Body of pancreas (tissue), 4 donors: ENCODE measurements around the gene NAALAD2.

ENCODE experiments used
- POLR2A ChIP-seq, 3 donors: fragments of 450-650 bp; IDR thresholded peaks; one replicate each; pipeline ENCODE4 v1.6.1; 2016; ENCODE audit warnings: antibody characterized with exemption in 3 of 3, mild to moderate bottlenecking in 2 of 3
- TF ChIP-seq, protein P1 (sequence below), 7 experiments: fragments of 450-650 bp in 4 of 7; fragments of 200-600 bp in 3 of 7; sonication (generic) in 3 of 7; IDR thresholded peaks; one replicate each; pipeline ENCODE4 v1.5.1; 2016 to 2019; ENCODE audit warnings: antibody characterized with exemption in 7 of 7

DNA sequence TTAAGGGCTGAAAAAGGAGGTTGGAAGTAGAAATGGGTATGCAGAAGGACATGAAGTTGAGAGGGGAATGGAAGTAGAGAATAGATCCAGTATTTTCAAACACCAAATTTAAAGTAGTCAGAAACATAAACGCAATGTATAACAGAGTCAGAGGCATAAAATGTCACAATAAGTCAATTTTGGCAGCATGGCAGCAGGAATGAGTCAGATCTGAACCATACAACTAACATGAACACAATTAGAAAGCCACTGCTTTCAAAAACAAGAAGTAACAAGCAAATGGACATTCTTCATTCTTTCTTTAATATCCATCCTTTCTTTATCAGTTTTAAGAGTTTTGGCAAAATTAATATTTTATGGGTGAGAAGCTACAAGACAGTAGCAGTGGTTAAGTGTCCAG is 85.9 kb downstream of the NAALAD2 start:
- TF ChIP-seq, protein P1, sequence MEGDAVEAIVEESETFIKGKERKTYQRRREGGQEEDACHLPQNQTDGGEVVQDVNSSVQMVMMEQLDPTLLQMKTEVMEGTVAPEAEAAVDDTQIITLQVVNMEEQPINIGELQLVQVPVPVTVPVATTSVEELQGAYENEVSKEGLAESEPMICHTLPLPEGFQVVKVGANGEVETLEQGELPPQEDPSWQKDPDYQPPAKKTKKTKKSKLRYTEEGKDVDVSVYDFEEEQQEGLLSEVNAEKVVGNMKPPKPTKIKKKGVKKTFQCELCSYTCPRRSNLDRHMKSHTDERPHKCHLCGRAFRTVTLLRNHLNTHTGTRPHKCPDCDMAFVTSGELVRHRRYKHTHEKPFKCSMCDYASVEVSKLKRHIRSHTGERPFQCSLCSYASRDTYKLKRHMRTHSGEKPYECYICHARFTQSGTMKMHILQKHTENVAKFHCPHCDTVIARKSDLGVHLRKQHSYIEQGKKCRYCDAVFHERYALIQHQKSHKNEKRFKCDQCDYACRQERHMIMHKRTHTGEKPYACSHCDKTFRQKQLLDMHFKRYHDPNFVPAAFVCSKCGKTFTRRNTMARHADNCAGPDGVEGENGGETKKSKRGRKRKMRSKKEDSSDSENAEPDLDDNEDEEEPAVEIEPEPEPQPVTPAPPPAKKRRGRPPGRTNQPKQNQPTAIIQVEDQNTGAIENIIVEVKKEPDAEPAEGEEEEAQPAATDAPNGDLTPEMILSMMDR (IDR thresholded peaks at IDR 0.05), result no peak
- no peak for TF ChIP-seq POLR2A (IDR thresholded peaks at IDR 0.05)
